Epithelial cell of proximal tubule (primary cell): Measurements from ENCODE around the gene PROM1. TPM values are rescaled to one million over a fixed set of nuclear protein-coding genes. Genes with fewer than 3 reads are reported as not detected.

Experiments
- DNase-seq: peaks from one replicate; pipeline ENCODE4 v3.0.0-alpha.2; 2011; ENCODE audit warnings: low read depth
- H3K4me3 ChIP-seq: 2 replicates; pipeline ENCODE4 v1.5.1; 2011; ENCODE audit warnings: low read depth, mild to moderate bottlenecking, low read length
- total RNA-seq: library from RNA; depleted of rRNA; stranded (reverse); fragments of >200 nt; gene quantifications from 2 replicates; pipeline ENCODE4 v1.2.3, GENCODE V29; 2015
- TF ChIP-seq, protein P1 (sequence below): conservative IDR thresholded peaks from 2 replicates; pipeline ENCODE4 v1.5.1; 2012; ENCODE audit warnings: low read depth, mild to moderate bottlenecking, low read length

PROM1 gene
- total RNA-seq, 1 donor from 2014 or later = 69.6 TPM

DNA sequence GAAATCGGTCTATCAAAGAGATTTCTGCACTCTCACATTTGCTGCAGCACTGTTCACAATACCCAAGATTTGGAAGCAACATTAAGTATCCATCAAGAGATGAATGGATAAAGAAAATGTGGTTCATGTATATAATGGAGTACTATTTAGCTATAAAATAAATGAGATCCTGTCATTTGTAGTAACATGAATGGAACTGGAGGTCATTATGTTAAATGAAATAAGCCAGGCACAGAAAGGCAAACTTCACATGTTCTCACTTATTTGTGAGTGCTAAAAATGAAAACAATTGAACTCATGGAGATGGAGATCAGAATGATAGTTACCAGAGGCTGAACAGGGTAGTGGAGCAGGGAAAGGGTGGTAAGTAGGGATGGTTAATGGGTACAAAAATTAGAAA lies 17.0 kb upstream of the PROM1 start:
- DNase-seq = no peak
- TF ChIP-seq, protein P1, sequence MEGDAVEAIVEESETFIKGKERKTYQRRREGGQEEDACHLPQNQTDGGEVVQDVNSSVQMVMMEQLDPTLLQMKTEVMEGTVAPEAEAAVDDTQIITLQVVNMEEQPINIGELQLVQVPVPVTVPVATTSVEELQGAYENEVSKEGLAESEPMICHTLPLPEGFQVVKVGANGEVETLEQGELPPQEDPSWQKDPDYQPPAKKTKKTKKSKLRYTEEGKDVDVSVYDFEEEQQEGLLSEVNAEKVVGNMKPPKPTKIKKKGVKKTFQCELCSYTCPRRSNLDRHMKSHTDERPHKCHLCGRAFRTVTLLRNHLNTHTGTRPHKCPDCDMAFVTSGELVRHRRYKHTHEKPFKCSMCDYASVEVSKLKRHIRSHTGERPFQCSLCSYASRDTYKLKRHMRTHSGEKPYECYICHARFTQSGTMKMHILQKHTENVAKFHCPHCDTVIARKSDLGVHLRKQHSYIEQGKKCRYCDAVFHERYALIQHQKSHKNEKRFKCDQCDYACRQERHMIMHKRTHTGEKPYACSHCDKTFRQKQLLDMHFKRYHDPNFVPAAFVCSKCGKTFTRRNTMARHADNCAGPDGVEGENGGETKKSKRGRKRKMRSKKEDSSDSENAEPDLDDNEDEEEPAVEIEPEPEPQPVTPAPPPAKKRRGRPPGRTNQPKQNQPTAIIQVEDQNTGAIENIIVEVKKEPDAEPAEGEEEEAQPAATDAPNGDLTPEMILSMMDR = no peak
- H3K4me3 ChIP-seq = no peak overlapping the region

DNA sequence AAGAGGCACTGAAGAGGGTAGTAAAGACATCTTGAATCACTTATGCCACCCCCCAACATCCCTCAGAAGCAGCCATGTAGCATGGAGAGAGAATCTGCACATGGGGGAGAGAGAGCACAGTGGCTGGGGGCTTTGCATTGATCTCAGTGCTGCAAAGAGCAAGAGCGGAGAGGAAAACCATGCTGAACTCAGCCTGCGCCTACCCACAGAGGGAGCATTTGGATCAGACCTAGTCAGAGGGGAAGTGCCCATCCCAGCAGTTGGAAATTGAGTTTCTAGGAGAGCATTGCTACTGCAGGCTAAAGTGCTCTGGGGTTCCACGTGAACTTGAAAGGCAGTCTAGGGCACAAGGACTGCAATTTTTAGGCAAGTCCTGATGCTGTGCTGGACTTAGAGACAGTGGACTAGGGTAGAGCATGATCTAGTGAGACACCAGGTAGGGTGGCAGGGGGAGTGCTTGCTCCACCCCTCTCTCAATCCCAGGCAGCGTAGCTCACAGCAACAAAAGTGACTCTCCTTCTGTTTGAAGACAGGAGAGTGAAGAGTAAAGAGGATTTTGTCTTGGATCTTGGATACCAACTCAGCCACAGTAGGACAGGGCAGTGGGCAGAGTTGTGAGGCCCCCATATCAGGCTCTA lies 9.0 kb upstream of the PROM1 start:
- H3K4me3 ChIP-seq = no peak overlapping the region
- TF ChIP-seq, protein P1 = no peak
- DNase-seq = no peak

DNA sequence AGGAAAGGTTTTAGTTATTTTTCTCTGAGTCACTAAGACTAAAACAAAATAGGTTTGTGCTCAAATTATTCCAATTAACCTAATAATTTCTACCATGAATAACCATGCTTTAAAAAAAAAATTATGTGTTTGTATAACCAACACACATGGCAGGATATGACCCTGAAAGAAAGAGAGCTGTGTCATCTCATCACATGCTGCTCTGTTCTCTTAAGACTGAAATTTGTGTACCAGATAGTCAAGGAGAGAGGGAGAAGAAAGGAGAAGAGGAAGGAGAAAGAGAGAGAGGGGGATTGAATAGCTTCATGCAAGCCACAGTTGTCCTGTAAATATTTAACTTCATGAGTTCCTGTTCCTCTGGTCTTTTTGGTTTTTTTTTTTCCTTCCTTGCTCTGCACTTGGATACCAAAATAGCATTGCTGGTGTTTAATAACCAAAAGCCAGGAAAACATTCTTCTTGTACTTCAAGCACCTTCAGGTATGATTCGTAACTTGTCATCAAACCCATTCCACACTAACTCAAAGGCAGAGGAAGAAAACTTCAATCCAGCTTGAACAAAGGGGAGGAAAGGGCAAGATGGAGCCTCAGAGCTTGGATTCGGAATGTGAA lies 6.4 kb upstream of the PROM1 start:
- TF ChIP-seq, protein P1 = no peak
- peak; percentile 40 for DNase-seq
- no peak overlapping the region for H3K4me3 ChIP-seq

DNA sequence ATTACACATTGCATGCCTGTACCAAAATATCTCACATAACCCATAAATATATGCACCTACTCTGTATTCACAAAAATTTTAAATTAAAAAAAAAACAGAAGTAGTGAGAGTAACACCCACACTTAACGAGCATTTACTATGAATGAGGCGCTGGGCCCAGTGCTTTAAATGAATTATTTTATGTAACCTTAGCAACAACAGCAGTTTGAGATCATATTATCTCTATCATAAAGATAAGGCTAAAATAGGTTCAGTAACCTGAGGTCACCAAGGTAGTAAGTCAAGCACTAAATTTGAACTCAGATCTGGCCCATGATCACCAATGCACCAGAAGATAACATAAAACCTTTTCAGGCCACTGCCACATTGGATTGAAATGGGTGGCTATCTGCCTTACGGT lies 5.3 kb upstream of the PROM1 start:
- TF ChIP-seq, protein P1 = no peak
- no peak for DNase-seq
- no peak overlapping the region for H3K4me3 ChIP-seq

DNA sequence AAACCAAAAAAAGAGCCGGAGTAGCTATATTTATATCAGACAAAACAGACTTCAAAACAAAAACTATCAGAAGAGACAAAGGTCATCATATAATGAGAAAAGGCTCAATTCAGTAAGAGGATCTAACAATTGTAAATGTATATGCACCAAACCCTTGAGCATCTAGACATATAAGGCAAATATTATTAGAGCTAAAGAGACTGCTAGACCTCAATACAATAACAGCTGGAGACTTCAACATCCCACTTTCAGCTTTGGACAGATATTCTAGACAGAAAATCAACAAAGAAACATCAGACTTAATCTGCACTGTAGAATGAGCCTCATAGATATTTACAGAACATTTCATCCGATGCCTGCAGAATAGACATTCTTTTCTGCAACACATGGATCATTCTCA lies 4.8 kb upstream of the PROM1 start:
- H3K4me3 ChIP-seq = no peak overlapping the region
- DNase-seq = no peak
- TF ChIP-seq, protein P1 = no peak

DNA sequence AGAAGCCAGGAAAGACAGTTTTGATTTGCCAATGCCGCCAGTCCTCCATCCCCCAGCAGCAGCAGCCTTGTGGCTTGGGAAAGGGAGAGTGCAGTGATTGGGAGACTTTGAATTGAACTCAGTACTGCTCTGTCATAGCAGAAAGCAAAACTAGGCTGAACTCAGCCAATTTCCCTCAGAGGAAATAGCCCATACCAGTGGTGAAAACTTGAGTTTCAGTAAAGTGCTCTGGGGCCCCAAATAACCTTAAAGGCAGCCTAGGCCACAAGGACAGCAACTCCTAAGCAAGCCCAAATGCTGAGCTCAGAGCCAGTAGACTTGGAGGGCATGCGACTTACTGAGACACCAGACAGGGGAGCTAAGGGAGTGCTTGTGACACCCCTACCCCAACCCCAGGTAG lies 2.0 kb upstream of the PROM1 start:
- TF ChIP-seq, protein P1 = no peak
- DNase-seq = no peak
- H3K4me3 ChIP-seq = no peak overlapping the region
